Neural cell (in vitro differentiated cells): ENCODE data around the gene BSX. TPM values are rescaled to one million over a fixed set of nuclear protein-coding genes. Genes with fewer than 3 reads are reported as not detected.

ENCODE experiments used
- H2AFZ ChIP-seq: fragments of 200-600, 300-800 bp; sonication (generic), shearing (Covaris generic); 2 replicates; pipeline ENCODE4 v1.6.0; 2014; ENCODE audit warnings: low read depth, mild to moderate bottlenecking, antibody characterized with exemption, low read length, moderate library complexity
- H3F3A ChIP-seq: fragments of 200-600 bp; shearing (Covaris generic); 2 replicates; pipeline ENCODE4 v1.6.1; 2016; ENCODE audit warnings: mild to moderate bottlenecking, moderate library complexity, mixed read lengths, antibody characterized with exemption, low read length; ENCODE audit not compliant: insufficient read depth, poor library complexity, severe bottlenecking
- H3K27ac ChIP-seq: fragments of 200-600, 300-800 bp; sonication (generic), shearing (Covaris generic); 2 replicates; pipeline ENCODE4 v1.5.1; 2014; ENCODE audit warnings: mild to moderate bottlenecking, low read length, moderate library complexity
- H3K27me3 ChIP-seq: fragments of 300-800, 200-600 bp; sonication (generic), shearing (Covaris generic); 2 replicates; pipeline ENCODE4 v1.6.0; 2014; ENCODE audit warnings: mild to moderate bottlenecking, low read depth, low read length, moderate library complexity; ENCODE audit not compliant: insufficient read depth
- H3K36me3 ChIP-seq: fragments of 300-800, 200-600 bp; sonication (generic), shearing (Covaris generic); 2 replicates; pipeline ENCODE4 v1.5.1; 2014; ENCODE audit warnings: mild to moderate bottlenecking, antibody characterized with exemption, low read length, moderate library complexity; ENCODE audit not compliant: insufficient read depth
- H3K4me2 ChIP-seq: fragments of 300-800, 200-600 bp; sonication (generic), shearing (Covaris generic); 2 replicates; pipeline ENCODE4 v1.6.0; 2014; ENCODE audit warnings: mild to moderate bottlenecking, low read length
- H3K4me3 ChIP-seq: fragments of 300-800, 200-600 bp; sonication (generic), shearing (Covaris generic); 2 replicates; pipeline ENCODE4 v1.5.1; 2014; ENCODE audit warnings: mild to moderate bottlenecking, low read length, moderate library complexity
- H3K79me2 ChIP-seq: fragments of 200-600 bp; shearing (Covaris generic); replicated peaks from 2 replicates; pipeline ENCODE4 v1.6.0; 2014; ENCODE audit warnings: mild to moderate bottlenecking, low read length, moderate library complexity; ENCODE audit not compliant: insufficient read depth
- H3K9ac ChIP-seq: fragments of 300-800, 200-600 bp; sonication (generic), shearing (Covaris generic); 2 replicates; pipeline ENCODE4 v1.6.1; 2016; ENCODE audit warnings: mild to moderate bottlenecking, low read length, mixed read lengths
- H3K9me2 ChIP-seq: fragments of 200-600 bp; shearing (Covaris generic); 2 replicates; pipeline ENCODE4 v1.6.1; 2016; ENCODE audit warnings: mild to moderate bottlenecking, low read length, mixed read lengths; ENCODE audit not compliant: insufficient read depth
- H3K9me3 ChIP-seq: fragments of 200-600, 300-800 bp; sonication (generic), shearing (Covaris generic); 2 replicates; pipeline ENCODE4 v1.6.1; 2016; ENCODE audit warnings: mild to moderate bottlenecking, mixed run types, low read length, moderate library complexity, mixed read lengths
- H4K20me1 ChIP-seq: fragments of 200-600 bp; shearing (Covaris generic); 2 replicates; pipeline ENCODE4 v1.6.1; 2016; ENCODE audit warnings: mild to moderate bottlenecking, mixed run types; ENCODE audit not compliant: insufficient read depth
- CTCF ChIP-seq: fragments of 450-650 bp; IDR thresholded peaks from 2 replicates; pipeline ENCODE4 v1.5.1; 2014; ENCODE audit warnings: antibody characterized with exemption, mild to moderate bottlenecking, moderate library complexity; ENCODE audit not compliant: poor library complexity, severe bottlenecking
- EP300 ChIP-seq: fragments of 450-650 bp; conservative IDR thresholded peaks from 2 replicates; pipeline ENCODE4 v1.6.1; 2014; ENCODE audit warnings: antibody characterized with exemption, mild to moderate bottlenecking, moderate library complexity; ENCODE audit not compliant: poor library complexity, severe bottlenecking
- EZH2 ChIP-seq: fragments of 200-600, 300-800 bp; shearing (Covaris generic), sonication (generic); IDR thresholded peaks from 2 replicates; pipeline ENCODE4 v1.6.1; 2014; ENCODE audit warnings: antibody characterized with exemption, low read length, borderline replicate concordance, mild to moderate bottlenecking; ENCODE audit not compliant: insufficient read depth, poor library complexity, severe bottlenecking
- POLR2AphosphoS5 ChIP-seq: IDR thresholded peaks from 2 replicates; pipeline ENCODE4 v1.6.1; 2012
- RAD21 ChIP-seq: fragments of 450-650 bp; conservative IDR thresholded peaks from 2 replicates; pipeline ENCODE4 v1.6.1; 2014; ENCODE audit warnings: antibody characterized with exemption, mild to moderate bottlenecking, moderate library complexity
- REST ChIP-seq: IDR thresholded peaks from 2 replicates; pipeline ENCODE4 v1.6.1; 2012; ENCODE audit warnings: borderline replicate concordance
- SMC3 ChIP-seq: fragments of 450-650 bp; conservative IDR thresholded peaks from 2 replicates; pipeline ENCODE4 v1.6.1; 2014; ENCODE audit warnings: antibody characterized with exemption, mild to moderate bottlenecking, moderate library complexity; ENCODE audit not compliant: poor library complexity
- polyA minus RNA-seq: library from RNA; depleted of rRNA, polyadenylated mRNA; stranded (reverse); fragments of >200 nt; gene quantifications from 2 replicates; pipeline ENCODE4 v1.2.3, GENCODE V29; 2014
- polyA plus RNA-seq: library from polyadenylated mRNA; depleted of rRNA; stranded (reverse); fragments of >200 nt; gene quantifications from 2 replicates; pipeline ENCODE4 v1.2.3, GENCODE V29; 2014

BSX gene
- not detected in 2 replicates for polyA plus RNA-seq
- polyA minus RNA-seq, result not detected in 2 replicates

- no peaks in the 10 kb centered on the region for H3K36me3 ChIP-seq
- H3F3A ChIP-seq, result no peaks in the 10 kb centered on the region
- TF ChIP-seq EP300, result no peak
- TF ChIP-seq REST, result peak; percentile 90
- peak; percentile 65 for TF ChIP-seq EZH2
- TF ChIP-seq SMC3, result no peak
- TF ChIP-seq RAD21, result no peak
- no peak within 1 kb of the TSS for H3K4me2 ChIP-seq
- no peaks in the 10 kb centered on the region for H3K79me2 ChIP-seq
- H3K9ac ChIP-seq, result no peak within 1 kb of the TSS
- no peaks in the 10 kb centered on the region for H3K9me2 ChIP-seq
- H3K27ac ChIP-seq, result no peak within 1 kb of the TSS
- no peaks in the 10 kb centered on the region for H3K9me3 ChIP-seq
- peaks cover 100% of the 10 kb centered on the region for H3K27me3 ChIP-seq
- no peak within 1 kb of the TSS for H3K4me3 ChIP-seq
- no peak within 1 kb of the TSS for H2AFZ ChIP-seq
- no peaks in the 10 kb centered on the region for H4K20me1 ChIP-seq
Observed at GRCh38 chr11:122981388-122982264, at the start of gene BSX. BSX (minus strand) TSS chr11:122981834; CDS start chr11:122981671, 163 bp downstream.

- H2AFZ ChIP-seq, result no peak overlapping the region
- no peak overlapping the region for H3K27ac ChIP-seq
- H3F3A ChIP-seq, result no peaks in the 10 kb centered on the region
- H3K27me3 ChIP-seq, result no peaks in the 10 kb centered on the region
- TF ChIP-seq EZH2 (no peak), POLR2AphosphoS5 (no peak), CTCF (no peak), REST (no peak), SMC3 (no peak)
- no peaks in the 10 kb centered on the region for H3K36me3 ChIP-seq
- no peaks in the 10 kb centered on the region for H3K9me3 ChIP-seq
- H3K4me3 ChIP-seq, result no peak overlapping the region
- H3K9me2 ChIP-seq, result no peaks in the 10 kb centered on the region
- H3K79me2 ChIP-seq, result no peaks in the 10 kb centered on the region
- H3K9ac ChIP-seq, result no peak overlapping the region
- H4K20me1 ChIP-seq, result no peaks in the 10 kb centered on the region
- H3K4me2 ChIP-seq, result no peak overlapping the region
Observed at GRCh38 chr11:123030517-123030916, 48.9 kb upstream of the BSX start.
